HG03571 (cell line): ENCODE results near the gene CTH.
"Not testable (repeated sequence)": the region's sequence is repeated elsewhere in the genome, so short reads cannot be mapped to it uniquely, and the experiment has no call there.

ENCODE experiments used
- ATAC-seq: cut with Tn5 transposase; IDR thresholded peaks from one replicate; pipeline ENCODE4 v1.9.1; 2021; ENCODE audit not compliant: unreplicated experiment

CTH gene

DNA sequence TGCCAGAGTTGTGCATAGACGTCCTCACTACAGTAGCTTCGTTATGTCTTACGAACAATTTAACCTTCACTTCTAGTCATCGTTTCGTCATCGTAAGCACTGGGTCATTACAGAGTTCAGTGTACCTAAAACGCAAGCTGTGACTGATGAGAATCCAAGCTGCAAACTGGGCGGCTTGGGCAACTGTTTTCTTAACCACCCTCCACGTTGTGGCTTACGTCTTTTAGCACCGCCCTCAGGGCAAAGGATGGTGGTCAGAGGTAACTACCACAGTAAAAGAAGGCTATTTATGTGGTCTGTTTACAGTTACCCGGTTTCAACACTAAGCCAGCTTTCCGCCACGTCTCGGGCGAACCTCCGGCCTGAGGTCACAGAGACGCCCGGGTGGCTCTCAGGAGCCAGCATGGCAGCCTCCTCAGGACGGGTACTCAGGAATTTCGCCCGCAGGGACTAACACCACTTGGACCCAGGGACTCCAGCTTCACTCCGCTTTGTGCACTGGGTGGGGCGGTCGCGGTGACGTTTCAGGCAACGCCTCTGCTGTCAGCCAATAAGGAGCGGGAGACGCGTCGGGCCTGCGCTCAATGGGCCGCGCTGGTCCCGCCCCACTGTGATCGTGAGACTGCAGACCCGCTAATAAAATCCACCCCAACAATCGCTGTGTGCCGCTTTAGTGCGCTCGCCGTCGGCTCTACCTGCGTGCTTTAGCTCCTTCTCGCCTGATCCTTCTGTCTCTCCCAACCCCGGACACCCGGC is at the start of gene CTH:
CTH (plus strand) TSS at position 665 of the 756 bp plus-strand sequence. CDS start 148 bp downstream, outside the sequence.
- ATAC-seq, result peak; percentile 96

DNA sequence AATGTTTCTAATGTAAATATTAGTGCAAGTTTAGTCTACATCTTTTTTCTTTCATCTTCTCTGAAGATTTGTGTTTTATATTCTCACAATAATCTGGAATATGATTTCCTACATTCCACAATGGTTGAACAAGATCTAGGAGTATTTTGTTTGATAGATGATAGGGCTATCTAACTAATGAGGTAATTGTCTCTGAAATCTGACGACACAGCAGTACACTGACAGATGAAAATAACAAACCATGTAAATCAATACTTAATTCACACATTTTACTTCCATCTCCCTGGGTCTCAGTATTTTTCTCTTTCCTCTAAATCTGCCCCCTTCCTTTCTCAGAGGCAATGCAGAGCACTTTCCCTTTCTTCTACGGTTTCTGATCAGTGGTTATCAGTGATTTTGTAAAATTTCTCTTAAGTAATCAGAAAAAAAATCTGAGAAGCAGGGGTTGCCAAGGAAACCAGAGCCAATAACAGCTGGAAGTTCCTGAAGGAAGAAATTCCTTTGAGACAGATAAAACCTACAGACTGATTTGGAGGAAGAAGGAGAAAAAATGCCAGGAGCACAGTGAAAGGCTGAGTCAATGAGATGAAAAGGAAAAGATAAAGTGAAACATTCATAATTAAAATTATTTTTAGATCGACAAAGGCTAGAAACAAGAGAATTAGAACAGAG is 49.2 kb upstream of the CTH start:
- ATAC-seq, result no peak

DNA sequence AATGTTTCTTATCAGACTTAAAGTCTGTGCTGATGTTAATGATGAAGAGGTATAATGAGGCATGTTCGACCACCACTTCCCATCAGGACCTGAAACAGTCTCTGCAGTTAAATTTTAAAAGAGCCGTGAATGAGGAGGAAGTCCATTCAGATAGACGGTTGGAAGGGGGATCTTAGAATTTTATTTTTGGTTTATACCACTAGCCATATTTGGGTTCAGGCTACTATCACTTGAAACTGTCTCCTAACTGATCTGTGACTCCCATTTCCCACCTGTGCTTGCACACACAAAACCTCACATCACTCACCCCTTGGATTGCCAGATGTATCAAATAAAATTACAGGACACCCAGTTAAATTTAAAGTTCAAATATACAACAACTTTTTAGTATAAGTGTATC is 46.6 kb upstream of the CTH start:
- ATAC-seq, result no peak

DNA sequence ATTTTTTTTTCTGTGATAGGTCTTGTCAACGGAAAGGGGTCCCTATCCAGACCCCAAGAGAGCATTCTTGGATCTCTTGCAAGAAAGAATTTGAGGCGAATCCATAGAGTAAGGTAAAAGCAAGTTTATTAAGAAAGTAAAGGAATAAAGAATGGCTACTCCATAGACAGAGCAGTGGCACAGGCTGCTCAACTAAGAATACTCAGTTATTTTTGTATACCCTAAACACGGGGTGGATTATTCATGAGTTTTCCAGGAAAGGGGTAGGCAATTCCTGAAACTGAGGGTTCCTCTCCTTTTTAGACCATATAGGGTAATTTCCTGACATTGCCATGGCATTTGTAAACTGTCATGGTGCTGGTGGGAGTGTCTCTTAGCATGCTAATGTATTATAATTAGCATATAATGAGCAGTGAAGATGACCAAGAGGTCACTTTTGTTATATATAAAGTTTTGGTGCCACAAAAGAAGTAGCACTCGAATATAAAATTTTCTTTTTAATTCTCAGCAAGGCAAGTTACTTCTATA is 44.6 kb upstream of the CTH start:
- ATAC-seq, result not testable (repeated sequence)

DNA sequence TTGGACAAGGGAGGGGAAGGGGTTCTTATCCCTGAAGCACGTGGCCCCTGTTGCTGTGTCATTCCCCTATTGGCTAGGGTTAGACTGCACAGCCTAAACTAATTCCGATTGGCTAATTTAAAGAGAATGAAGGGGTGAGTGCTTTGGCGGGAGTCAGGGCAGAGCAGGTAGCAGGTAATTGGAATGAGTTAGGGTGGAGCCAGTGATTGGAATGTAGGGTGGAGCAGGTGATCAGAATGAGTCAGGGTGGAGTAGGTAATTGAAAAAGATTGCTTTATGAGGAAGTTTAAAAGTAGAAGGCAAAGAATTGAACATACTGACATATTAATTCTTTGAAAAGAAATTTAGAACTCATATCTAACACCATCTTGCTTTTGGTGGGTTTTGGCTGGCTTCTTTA is 44.1 kb upstream of the CTH start:
- ATAC-seq, result not testable (repeated sequence)

DNA sequence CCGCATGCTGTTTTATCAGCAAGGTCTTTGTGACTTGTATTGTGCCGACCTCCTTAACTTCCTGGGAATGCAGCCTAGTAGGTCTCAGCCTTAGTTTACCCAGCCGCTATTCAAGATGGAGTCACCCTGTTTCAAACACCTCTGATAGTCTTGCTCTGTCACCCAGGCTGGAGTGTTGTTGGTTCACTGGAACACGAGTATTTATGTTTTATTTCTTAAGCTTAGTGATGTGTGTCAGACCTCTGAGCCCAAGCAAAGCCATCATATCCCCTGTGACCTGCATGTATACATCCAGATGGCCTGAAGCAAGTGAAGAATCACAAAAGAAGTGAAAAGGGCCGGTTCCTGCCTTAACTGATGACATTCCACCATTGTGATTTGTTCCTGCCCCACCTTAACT is 43.7 kb upstream of the CTH start:
- ATAC-seq, result not testable (repeated sequence)

DNA sequence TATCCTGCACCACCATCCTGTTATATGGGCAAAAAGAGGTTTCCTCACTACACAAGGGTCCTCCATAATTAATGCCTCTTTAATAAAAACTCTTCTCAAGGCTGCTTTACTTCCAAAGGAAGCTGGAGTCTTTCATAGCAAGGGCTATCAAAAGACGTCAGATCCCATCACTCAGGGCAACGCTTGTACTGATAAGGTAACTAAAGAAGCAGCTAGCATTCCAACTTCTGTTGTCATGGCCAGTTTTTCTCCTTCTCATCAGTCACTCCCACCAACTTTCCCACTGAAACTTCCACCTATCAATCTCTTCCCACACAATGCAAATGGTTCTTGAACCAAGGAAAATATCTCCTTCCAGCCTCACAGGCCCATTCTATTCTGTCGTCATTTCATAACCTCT is 39.5 kb upstream of the CTH start:
- not testable (repeated sequence) for ATAC-seq

DNA sequence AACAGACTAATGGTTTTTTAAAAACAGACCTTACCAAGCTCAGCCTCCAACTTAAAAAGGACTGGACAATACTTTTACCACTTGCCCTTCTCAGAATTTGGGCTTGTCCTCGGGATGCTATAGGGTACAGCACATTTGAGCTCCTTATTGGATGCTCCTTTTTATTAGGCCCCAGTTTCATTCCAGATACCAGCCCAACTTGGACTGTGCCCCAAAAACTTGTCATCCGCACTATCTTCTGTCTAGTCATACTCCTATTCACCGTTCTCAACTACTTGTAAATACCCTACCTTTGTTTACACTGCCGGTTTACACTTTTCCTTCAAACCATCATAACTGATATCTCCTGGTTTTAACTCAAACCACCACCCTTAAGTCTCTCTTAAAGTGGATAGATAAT is 38.6 kb upstream of the CTH start:
- ATAC-seq, result no peak

DNA sequence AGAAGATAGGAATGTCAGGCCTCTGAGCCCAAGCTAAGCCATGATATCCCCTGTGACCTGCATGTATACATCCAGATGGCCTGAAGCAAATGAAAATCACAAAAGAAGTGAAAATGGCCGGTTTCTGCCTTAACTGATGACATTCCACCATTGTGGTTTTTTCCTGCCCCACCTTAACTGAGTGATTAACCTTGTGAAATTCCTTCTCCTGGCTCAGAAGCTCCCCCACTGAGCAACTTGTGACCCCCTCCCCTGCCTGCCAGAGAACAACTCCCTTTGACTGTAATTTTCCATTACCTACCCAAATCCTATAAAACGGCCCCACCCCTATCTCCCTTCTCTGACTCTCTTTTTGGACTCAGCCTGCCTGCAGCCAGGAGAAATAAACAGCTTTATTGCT is 37.5 kb upstream of the CTH start:
- not testable (repeated sequence) for ATAC-seq

DNA sequence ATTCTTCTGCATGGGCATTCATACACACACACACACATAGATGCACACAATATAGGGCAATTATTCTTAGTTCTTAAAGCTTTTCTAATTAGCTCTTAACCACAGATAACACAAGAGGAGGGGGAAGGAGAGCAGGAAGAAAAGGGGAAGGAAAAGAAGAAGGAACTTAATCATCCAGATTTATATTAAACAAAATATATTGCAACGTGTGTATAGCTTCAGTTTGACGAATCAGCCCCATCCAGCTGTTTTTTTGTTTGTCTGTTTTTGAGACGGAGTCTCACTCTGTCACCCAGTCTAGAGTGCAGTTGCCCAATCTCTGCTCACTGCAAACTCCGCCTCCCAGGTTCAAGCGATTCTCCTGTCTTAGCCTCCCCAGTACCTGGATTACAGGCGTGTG is 34.9 kb upstream of the CTH start:
- ATAC-seq, result no peak

DNA sequence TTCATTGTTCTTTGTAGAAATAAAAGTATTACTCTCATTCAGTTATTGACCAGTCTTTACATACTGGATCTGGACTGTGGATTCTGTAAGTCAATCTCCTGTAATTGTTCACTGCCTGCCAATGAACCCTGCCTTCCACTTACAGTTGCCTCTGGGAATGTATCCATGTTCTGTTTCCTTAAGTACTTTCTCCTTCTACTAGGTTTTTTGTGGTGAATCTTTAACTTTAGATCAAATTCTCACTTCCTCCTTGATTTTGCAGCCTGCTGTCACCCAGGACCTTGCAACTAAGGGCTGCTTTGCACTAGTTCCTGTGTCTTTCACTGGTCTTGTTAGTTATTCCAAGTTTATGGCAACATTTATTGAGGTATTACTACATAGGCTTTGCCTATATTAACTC is 28.4 kb upstream of the CTH start:
- ATAC-seq, result peak; percentile 93

DNA sequence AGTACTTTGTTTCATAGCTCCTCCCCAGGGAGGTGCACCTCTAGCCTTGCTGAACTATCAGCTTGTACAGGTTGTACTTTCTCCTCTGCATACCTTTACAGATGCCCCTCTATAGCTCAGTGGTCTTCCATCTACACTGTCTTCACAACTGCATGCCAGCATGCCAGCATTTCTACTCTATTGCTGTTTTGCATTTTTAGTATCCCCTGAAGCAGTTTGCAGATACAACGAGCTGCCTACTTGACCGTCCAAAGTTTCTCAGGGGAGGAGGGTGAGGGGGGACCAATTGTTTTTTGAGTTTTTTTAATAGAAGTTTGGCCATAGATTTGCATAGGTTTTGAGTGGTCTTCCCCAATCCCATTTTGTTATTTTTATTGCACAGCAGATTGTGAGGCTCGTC is 27.6 kb upstream of the CTH start:
- no peak for ATAC-seq

DNA sequence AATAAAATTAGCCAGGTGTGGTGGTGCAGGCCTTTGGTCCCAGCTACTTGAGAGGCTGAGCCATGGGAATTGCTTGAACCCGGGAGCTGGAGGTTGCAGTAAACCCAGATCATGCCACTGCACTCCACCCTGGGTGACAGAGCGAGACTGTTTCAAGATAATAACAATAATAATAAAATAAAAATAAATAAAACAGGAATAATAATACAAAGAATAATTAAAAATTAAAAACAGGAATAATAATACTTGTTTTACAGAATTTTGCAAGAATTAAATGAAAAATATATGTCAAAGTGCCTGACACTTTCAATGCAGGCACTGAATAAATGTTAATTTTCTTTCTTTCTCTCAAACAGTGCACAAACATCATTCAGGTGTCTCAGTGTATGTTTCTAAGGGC is 26.5 kb upstream of the CTH start:
- no peak for ATAC-seq

DNA sequence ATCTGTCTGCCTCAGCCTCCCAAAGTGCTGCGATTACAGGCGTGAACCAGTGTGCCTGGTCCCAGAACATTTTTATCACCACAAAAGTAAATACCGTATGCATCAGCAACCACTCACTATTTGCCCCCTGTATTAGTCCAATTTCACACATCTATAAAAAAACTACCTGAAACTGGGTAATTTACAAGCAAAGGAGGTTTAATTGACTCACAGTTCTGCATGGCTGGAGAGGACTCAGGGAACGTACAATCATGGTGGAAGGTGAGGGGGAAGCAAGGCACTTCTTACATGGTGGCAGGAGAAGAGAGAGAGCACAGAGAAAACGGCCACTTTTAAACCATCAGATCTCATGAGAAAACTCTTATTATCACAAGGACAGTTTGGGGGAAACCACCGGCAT is 25.6 kb upstream of the CTH start:
- no peak for ATAC-seq

DNA sequence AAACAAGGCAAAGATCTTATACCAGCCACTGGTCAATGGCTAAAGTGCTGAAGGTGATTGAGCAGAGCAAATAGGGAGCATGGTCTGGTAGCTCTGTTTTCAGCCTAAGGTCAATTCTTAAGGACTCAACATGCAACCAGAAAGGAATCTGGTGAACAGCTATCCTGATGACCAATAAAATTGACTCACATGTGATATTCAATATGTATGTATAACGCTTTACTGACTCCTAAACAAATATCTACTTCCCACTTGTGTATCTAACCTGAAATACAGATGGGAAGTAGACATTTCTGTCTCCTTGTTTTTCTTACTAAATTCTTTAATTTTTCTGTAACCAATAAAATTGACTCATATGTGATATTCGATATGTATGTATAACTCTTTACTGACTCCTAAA is 24.9 kb upstream of the CTH start:
- no peak for ATAC-seq

DNA sequence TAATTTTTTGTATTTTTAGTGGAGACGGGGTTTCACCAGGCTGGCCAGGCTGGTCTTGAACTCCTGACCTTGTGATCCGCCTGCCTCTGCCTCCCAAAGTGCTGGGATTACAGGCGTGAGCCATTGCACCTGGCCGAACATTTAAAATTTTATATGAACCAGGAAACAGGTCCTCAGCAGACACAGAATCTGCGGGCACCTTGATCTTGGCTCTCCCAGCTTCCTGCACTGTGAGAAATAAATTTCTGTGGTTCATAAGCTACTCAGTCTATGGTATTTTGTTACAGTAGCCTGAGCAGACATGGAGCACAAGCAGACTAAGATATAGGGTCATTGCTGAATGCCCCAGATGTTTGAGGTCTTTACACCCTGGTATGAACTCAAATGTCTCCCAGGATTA is 23.6 kb upstream of the CTH start:
- no peak for ATAC-seq

DNA sequence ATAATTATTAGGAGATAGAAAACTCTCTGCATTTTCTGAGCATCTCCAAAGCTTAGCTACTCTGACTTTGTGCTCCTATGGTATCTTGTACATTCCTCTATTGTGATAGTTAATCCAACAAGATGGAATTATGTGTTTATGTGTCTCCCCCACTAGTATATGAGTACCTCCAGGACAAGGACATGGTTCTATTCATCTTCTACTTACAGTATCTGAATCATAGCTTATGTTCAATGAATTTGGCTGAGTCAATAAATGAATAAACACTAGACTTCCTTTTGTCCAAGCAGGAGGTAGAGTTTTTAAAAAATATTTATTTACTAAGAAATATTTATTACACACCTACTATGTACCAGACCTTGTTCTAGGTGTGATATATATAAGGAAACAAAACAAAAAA is 18.4 kb upstream of the CTH start:
- no peak for ATAC-seq

DNA sequence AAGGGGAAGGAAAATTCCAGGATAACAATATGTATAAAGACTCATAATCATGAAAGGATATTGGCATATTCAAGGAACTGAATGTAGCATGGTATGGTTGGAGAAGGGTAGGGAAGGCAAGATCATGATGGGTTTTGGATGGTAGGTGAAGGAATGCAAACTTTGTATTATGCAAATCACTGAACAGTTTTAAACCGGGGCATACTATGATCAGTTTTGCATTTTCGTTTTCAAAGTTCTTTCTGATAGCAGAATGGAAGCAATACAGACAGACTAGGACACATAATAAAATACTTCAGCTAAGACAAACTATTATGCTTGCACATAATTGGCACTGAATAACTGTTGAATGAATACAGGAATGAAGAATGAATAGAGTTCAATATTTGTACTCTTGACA is 14.5 kb upstream of the CTH start:
- ATAC-seq, result no peak

DNA sequence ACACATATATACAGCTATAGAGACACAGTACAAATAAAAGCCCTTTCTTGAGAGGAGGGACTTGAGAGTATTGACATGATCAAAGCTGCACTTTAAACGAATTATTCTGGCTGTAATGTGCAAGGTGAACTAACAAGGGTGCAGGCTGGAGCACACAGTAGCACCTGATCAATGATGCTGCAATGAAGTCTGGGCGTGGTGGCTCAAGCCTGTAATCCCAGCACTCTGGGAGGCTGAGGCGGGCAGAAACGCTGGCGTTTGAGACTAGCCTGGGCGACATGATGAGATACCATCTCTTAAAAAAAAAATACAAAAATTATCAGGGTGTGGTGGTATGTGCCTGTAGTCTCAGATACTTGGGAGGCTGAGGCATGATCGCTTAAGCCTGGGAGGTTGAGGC is 14.1 kb upstream of the CTH start:
- ATAC-seq, result no peak

DNA sequence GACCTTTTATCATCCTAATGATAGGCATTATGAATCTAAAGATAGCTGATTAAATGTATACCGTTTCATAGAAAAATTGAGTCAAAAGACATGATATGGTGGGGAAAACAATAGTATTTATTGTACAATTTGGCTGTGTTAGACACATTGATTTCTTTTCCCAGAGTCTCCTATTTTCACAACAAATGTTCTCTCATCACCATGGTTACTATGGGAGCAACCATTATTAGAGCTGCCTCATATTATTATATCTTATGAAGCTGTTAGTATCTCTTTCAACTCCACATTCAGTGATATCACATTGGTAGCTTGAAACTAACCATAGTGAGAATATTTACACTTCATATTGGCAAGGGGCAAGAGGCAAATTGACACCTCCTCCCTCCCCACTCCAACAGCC is 10.7 kb upstream of the CTH start:
- no peak for ATAC-seq

DNA sequence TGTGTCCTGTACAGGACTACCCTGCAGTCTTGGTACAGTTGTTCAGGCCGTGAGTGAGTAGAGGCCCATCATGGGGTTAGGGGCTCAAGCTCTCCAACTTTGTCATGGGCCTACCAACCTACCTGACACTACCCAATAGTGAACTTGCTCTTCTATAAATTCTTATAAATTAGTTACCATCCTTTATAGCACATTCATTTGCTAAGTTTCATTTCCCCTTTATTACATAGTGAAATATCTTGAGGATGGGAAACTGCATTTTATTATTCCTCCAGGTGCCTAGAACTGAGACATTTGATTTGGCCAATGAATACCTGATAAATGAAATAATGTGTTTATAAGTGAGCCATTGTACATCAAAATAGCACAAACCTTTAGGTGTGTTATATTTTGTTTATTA is 9.1 kb upstream of the CTH start:
- no peak for ATAC-seq

DNA sequence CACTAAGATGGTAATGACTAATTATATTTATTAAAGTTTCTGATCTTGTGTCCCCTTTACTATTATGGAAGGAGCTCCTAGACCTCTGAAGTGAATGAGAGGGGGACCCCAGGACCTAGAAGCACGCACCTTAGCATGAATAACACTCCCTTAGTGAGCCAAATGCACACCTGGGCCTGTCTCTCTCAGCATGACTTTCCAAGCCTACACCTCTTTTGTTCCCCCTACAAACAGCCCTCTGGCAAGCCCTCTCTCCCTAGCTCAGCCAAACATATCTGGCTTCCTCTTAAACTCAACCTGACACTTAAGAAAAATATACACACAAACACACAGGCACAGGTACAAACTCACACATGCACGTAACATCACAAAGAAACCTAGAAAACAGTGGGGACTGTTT is 7.3 kb upstream of the CTH start:
- ATAC-seq, result no peak
